ENCODE measurements around the gene GABBR2.

DNA sequence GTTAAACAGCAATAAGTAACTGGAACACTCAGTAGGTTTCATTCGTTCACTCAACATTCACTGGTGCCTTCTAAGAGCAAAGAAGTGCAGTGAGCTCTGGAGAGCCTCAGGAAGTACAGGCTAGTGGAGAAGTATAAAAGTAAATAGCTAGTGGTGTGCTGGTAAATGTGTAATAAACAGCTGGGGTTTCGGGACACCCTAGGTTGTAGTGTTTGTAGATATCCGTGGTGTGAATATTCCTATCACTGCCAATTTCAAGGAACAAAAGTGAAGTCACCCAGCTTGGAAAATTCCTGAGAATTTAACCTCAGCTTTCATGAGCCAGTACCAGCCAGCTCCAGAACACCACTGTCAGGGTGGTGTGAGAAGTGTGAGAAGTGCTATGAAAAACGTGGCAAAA, 75.9 kb downstream of the GABBR2 start:
- TF ChIP-seq GATA2 (IDR thresholded peaks at IDR 0.05; ENCODE audit: low read depth, low read length) (no peak), GATA3 (IDR thresholded peaks at IDR 0.05; ENCODE audit: low read depth, low read length) (no peak)
